ENCODE data around the gene ULBP2. TPM values are rescaled to one million over a fixed set of nuclear protein-coding genes. Genes with fewer than 3 reads are reported as not detected.
"Not testable (repeated sequence)": the region's sequence is repeated elsewhere in the genome, so short reads cannot be mapped to it uniquely, and the experiment has no call there.

Gene ULBP2
- total and polyA plus RNA-seq, 2 donors, result 0.26 to 0.49 TPM

DNA sequence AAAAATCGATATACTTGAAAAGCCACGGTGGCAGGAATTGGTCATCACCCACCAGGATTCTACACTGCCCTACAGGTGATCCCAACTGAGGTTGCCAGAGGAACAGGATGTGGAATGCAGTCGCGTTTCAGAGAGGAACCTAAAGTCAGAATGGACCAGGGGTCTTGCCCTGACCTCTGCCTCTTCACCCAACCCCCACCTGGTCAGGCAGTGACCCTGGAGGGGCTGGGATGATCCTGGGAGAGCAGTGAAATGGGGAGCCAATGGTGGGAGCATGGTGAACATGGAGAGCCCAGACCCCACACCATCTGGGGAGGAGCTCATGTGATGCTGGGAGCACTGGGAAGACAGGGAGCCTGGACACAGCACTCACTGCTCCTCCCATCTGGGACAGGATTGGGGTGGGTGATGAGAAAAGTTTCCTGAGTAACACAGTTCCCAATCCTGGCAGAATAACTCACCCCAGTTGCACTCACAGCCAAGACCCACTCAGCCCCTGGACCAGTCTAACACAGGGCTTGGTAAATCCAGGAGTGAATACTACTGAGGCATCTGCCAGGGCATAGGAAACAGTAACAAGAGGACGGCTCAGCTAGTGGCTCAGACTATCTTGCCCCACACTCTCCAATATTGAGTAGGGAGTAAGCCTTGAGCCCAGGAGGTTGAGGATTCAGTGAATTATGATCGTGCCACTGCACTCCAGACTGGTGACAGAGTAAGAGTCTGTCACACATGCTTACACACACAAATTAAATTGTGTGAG lies 1.7 kb upstream of the ULBP2 start:
- no peak for DNase-seq (ENCODE audit: extremely low spot score)
- Histone ChIP-seq H3K36me3 (ENCODE audit: insufficient read depth) (no peaks in the 10 kb centered on the region), H3K4me3 (ENCODE audit: low read depth, low read length) (no peak overlapping the region), H3K4me1 (ENCODE audit: insufficient read depth) (peaks cover 3% of the 10 kb centered on the region), H3K27ac (ENCODE audit: low read depth) (no peak overlapping the region)
- 16% methylated on average over 6 of the region's 6 CpGs for WGBS

DNA sequence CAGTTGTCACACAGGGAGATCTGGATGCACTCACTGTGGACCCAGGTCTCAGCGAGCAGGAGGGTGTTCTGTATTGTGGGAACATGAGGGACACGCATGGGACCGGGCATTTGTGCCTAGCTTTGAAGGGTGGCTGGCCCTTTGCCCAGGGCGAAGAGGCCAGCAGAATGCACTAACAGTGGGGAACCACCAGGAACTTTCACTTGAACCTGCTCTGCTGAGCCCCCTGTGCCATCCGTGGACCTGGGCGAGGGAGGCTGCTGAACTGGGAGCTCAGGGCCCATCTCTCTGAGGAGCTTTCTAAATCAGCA lies 1.2 kb upstream of the ULBP2 start:
- WGBS, result 29% methylated on average over 6 of the region's 6 CpGs
- Histone ChIP-seq H3K4me3 (ENCODE audit: low read depth, low read length) (no peak overlapping the region), H3K27ac (ENCODE audit: low read depth) (no peak overlapping the region)

DNA sequence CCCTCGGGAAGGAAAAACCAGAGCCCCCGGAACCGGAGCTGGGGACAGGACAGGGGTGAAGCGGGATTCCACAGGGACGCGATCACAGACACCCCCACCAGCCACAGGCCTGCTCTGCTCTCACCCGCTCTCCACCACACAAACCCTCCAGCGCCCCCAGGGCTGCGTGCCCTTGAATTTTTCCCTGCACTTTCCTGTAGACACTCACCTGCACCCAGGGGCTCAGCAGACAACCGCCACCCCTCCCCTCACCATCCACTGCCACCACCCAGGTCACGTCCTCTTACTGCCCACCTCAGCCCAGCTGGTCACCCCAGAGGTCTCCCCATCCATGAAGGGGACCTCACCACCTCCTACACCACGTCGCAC lies 631 bp downstream of the ULBP2 start:
- H3K4me1 ChIP-seq (ENCODE audit: insufficient read depth), result peaks cover 3% of the 10 kb centered on the region
- no peak for DNase-seq (ENCODE audit: extremely low spot score)
- 20% methylated on average over 13 of the region's 13 CpGs for WGBS
- H3K27ac ChIP-seq (ENCODE audit: low read depth), result no peak overlapping the region
- no peaks in the 10 kb centered on the region for H3K36me3 ChIP-seq (ENCODE audit: insufficient read depth)
- H3K4me3 ChIP-seq (ENCODE audit: low read depth, low read length), result no peak overlapping the region

More for the DNA sequence above, 1.2 kb upstream of the ULBP2 start:
- Histone ChIP-seq H3K36me3 (ENCODE audit: insufficient read depth) (no peaks in the 10 kb centered on the region), H3K4me1 (ENCODE audit: insufficient read depth) (peaks cover 3% of the 10 kb centered on the region)
- no peak for DNase-seq (ENCODE audit: extremely low spot score)

DNA sequence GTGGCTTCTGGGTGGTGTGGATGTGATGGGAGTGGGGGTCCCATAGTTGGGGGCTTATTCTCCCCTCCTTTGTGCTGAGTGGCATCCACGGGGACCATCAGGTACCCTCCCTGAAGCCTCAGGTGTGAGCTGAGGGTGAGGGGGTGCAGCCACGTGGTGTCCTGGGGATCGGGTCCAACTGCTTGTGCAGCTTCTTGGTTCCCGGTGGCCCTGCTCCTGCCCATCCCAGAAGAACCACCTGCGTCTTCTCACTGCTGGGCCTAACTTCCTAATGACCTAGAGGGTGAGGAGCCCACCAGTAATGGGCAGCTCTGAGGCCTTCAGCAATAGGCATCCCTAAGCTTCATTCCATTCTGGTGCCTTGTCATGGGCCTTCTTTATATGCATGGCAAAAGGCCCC lies 1.5 kb downstream of the ULBP2 start:
- not testable (repeated sequence) for H3K4me3 ChIP-seq (ENCODE audit: low read depth, low read length); H3K27ac ChIP-seq (ENCODE audit: low read depth); DNase-seq (ENCODE audit: extremely low spot score); H3K36me3 ChIP-seq (ENCODE audit: insufficient read depth); H3K4me1 ChIP-seq (ENCODE audit: insufficient read depth)
- 76% methylated on average over 5 of the region's 5 CpGs for WGBS

DNA sequence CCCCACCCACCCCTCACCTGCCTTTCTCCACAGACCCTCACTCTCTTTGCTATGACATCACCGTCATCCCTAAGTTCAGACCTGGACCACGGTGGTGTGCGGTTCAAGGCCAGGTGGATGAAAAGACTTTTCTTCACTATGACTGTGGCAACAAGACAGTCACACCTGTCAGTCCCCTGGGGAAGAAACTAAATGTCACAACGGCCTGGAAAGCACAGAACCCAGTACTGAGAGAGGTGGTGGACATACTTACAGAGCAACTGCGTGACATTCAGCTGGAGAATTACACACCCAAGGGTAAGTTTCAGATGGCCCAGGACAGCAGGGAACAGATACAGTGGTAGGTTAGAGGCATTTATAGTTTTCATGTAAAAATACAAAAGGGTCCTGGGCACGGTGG lies 3.5 kb downstream of the ULBP2 start:
- H3K4me3 ChIP-seq (ENCODE audit: low read depth, low read length); DNase-seq (ENCODE audit: extremely low spot score); H3K27ac ChIP-seq (ENCODE audit: low read depth); H3K4me1 ChIP-seq (ENCODE audit: insufficient read depth); H3K36me3 ChIP-seq (ENCODE audit: insufficient read depth): not testable (repeated sequence)
- 87% methylated on average over 5 of the region's 6 CpGs for WGBS

DNA sequence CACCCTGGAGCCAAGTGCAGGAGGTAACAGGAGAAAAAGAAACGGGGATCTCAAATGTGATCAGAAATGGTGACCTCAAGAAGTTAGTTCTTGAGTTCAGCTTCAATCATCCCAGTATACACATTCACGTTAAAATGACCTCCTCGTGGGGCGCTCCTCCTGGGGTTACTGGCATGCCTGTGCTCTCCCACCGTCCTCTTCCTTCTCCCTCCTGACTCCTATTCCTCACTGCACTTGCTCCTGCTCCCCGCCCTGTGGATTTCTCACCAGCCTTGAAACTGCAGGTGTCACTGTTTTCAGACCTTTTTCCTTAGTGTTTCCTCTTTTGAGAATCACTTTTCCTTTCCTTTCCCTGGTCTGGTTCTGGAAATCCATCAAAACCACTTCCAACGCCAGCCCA lies 4.8 kb downstream of the ULBP2 start:
- not testable (repeated sequence) for H3K4me3 ChIP-seq (ENCODE audit: low read depth, low read length); DNase-seq (ENCODE audit: extremely low spot score); H3K4me1 ChIP-seq (ENCODE audit: insufficient read depth); H3K36me3 ChIP-seq (ENCODE audit: insufficient read depth); H3K27ac ChIP-seq (ENCODE audit: low read depth)
- WGBS, result 51% methylated on average over 7 of the region's 7 CpGs

DNA sequence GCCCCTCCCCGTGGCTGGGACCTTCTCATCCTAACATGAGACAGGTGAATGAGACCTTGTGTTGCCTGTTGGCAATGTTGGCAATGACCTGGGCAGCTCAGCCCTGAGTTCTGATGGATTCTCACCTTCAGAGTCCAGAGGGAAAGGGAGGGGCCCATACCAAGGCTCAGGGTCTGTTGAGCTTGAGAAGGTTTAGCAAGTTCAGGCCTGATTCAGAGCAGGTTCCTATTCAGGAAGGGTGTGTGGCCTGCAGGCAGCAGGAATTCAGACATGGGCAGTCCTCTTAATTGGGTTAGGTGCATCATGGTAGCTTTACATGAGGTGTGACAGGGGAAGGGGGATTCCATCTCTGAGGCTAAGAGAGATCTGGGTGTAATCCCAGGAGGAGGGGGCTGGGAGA lies 5.7 kb downstream of the ULBP2 start:
- DNase-seq (ENCODE audit: extremely low spot score); H3K4me3 ChIP-seq (ENCODE audit: low read depth, low read length); H3K36me3 ChIP-seq (ENCODE audit: insufficient read depth); H3K27ac ChIP-seq (ENCODE audit: low read depth); H3K4me1 ChIP-seq (ENCODE audit: insufficient read depth): not testable (repeated sequence)
- whole genome bisulfite sequencing, result no CpG with 5 or more reads among the region's 1 CpG

DNA sequence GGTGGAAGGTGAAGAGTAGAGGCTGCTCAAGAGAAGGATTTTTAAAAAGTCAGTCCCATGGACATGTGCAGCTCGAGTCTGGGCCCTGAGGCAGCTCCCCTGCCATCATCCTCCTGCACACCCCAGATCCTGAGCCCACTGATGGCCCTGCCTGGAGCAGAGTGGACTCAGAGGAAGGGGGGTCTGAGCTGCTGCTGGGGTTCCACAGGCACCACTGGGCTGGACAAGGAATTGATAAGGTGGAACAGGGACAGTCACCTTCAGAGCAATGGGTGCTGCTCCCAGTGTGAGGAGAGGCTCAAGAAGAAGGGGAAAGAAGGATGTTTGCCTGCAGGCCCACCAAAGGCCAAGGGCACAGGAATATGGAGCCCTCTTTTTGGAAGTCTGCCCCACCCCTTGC lies 6.2 kb downstream of the ULBP2 start:
- H3K4me3 ChIP-seq (ENCODE audit: low read depth, low read length), result no peak overlapping the region
- no peak for DNase-seq (ENCODE audit: extremely low spot score)
- H3K4me1 ChIP-seq (ENCODE audit: insufficient read depth), result no peaks in the 10 kb centered on the region
- no peak overlapping the region for H3K27ac ChIP-seq (ENCODE audit: low read depth)
- WGBS, result 69% methylated on average over 1 of the region's 1 CpG
- no peaks in the 10 kb centered on the region for H3K36me3 ChIP-seq (ENCODE audit: insufficient read depth)

DNA sequence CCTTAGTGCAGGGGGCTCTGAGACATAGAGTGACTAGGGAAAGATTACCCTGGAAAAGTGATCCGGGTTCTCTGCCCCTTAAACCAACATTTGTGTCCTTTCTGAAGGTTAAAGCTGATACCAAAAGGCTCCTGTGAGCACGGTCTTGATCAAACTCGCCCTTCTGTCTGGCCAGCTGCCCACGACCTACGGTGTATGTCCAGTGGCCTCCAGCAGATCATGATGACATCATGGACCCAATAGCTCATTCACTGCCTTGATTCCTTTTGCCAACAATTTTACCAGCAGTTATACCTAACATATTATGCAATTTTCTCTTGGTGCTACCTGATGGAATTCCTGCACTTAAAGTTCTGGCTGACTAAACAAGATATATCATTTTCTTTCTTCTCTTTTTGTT lies 6.8 kb downstream of the ULBP2 start:
- no peak overlapping the region for H3K4me3 ChIP-seq (ENCODE audit: low read depth, low read length)
- DNase-seq (ENCODE audit: extremely low spot score), result no peak
- H3K36me3 ChIP-seq (ENCODE audit: insufficient read depth), result no peaks in the 10 kb centered on the region
- WGBS, result 74% methylated on average over 5 of the region's 5 CpGs
- no peak overlapping the region for H3K27ac ChIP-seq (ENCODE audit: low read depth)
- H3K4me1 ChIP-seq (ENCODE audit: insufficient read depth), result no peaks in the 10 kb centered on the region

DNA sequence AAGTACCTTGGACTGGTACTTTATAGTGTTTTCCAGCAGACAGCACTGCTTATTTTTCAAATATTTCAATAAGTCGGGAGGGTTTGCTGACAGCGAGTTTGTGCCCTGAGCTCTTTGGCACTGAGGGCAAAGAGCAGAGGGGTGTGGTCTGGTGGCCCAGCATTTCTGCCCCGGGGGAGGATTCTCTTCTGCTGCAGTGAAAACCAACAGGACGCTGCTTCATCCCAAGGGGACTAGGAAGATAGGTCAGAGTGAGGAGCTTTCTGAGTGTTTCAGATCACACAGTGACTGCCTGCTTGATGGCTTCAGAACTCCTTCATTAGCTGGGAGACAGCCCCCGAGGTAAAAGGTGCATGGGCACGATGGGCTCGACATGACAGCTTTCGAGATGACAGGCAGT lies 8.6 kb downstream of the ULBP2 start:
- Histone ChIP-seq H3K36me3 (ENCODE audit: insufficient read depth) (no peaks in the 10 kb centered on the region), H3K4me1 (ENCODE audit: insufficient read depth) (no peaks in the 10 kb centered on the region), H3K4me3 (ENCODE audit: low read depth, low read length) (no peak overlapping the region), H3K27ac (ENCODE audit: low read depth) (no peak overlapping the region)
- DNase-seq (ENCODE audit: extremely low spot score), result no peak
- WGBS, result 43% methylated on average over 8 of the region's 8 CpGs

DNA sequence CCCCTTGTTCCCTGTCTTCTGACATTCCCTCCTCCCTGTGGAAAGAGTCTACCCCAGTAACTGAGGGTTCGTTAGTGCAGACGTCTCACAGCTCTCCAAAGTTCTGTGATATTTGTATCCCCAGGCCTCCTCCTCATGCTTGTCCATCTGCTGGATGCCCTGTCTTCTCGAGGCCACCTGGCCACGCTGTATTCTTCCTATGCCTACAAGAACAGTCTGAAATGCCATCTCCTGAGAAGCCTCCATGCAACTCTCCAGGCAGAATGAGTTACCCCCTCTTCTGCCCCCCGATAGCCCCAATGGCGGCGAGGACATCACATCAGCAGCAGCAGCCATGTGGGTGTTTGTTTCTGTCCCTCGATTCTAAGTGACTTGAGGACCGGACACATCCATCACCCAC lies 9.3 kb downstream of the ULBP2 start:
- no peaks in the 10 kb centered on the region for H3K4me1 ChIP-seq (ENCODE audit: insufficient read depth)
- H3K36me3 ChIP-seq (ENCODE audit: insufficient read depth), result no peaks in the 10 kb centered on the region
- 77% methylated on average over 9 of the region's 9 CpGs for WGBS
- no peak overlapping the region for H3K4me3 ChIP-seq (ENCODE audit: low read depth, low read length)
- DNase-seq (ENCODE audit: extremely low spot score), result no peak
- no peak overlapping the region for H3K27ac ChIP-seq (ENCODE audit: low read depth)

DNA sequence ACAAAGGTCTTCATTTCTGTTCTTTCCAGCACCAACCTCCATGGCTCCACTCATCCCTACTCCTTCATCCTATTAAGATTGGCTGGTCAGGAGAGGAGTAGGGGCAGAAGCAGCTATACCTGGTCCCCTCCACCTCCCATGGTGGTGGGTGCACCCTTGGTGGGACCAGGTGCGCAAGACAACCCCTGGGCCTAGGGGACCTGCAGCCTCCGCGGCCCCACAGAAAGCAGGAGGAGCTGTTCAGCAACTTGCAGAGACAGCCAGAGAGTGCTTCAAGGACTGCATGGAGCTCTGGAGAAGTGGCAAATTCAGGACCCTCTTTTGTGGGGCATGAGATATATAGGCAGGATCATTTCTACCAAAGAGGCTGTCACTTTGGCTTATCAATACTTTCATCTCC lies 9.8 kb downstream of the ULBP2 start:
- Histone ChIP-seq H3K27ac (ENCODE audit: low read depth) (no peak overlapping the region), H3K36me3 (ENCODE audit: insufficient read depth) (no peaks in the 10 kb centered on the region), H3K4me3 (ENCODE audit: low read depth, low read length) (no peak overlapping the region), H3K4me1 (ENCODE audit: insufficient read depth) (no peaks in the 10 kb centered on the region)
- 74% methylated on average over 3 of the region's 3 CpGs for WGBS
- no peak for DNase-seq (ENCODE audit: extremely low spot score)

DNA sequence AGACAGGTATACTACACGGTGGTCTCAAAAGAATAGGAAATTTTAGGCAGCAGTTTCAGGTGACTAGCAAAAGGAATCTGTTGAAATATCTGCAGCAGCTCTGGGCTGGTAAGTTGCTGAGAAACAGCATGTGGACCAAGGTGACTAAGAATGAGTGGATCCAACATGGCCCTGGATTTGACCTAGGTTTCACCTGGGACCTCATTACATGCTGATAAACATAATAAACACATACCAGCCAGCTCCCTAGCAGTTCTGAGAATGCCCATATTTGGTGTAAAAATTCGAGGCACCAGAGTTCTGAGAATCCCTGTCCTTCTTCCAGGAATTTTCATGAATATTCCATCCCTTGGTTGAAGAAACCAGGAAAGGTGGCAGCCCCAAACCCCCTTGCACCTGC lies 11.6 kb downstream of the ULBP2 start:
- H3K4me1 ChIP-seq (ENCODE audit: insufficient read depth); H3K36me3 ChIP-seq (ENCODE audit: insufficient read depth); H3K27ac ChIP-seq (ENCODE audit: low read depth); H3K4me3 ChIP-seq (ENCODE audit: low read depth, low read length); DNase-seq (ENCODE audit: extremely low spot score): not testable (repeated sequence)
- WGBS, result 23% methylated on average over 2 of the region's 2 CpGs

DNA sequence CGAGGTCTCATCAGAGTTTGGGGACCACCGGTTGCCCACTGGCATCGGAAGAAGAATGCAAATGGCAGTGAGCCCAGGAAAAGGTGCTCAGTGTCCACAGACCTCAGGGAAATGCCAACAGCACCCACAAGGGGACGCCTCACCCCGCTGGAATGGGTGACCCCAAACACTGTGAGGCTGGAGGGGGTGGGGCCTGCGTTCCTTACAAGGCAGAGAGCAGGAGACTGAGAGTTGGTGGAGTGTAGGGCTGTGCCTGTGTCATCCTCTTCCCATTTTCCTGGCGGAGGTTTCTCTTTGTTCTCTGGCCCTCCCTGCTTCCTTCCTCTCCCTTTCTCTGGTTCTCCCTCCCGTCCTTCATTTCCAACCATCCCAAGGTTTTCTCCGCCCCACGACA lies 12.1 kb downstream of the ULBP2 start:
- not testable (repeated sequence) for H3K36me3 ChIP-seq (ENCODE audit: insufficient read depth); DNase-seq (ENCODE audit: extremely low spot score); H3K27ac ChIP-seq (ENCODE audit: low read depth); H3K4me3 ChIP-seq (ENCODE audit: low read depth, low read length); H3K4me1 ChIP-seq (ENCODE audit: insufficient read depth)
- 4% methylated on average over 3 of the region's 10 CpGs for WGBS

Measured in urinary bladder (tissue), 4 donors.